ENCODE measurements around the gene VPS33B. TPM values are rescaled to one million over a fixed set of nuclear protein-coding genes. Genes with fewer than 3 reads are reported as not detected.
A peak's percentile ranks its signal among the peaks of the same experiment; 100 is the strongest.

VPS33B gene
- polyA plus RNA-seq, 2 of the 4 experiments (the other 2 are of a cell fraction) = 11.1 to 17.9 TPM

GRCh38 chr15:90994417-90995311 is 27.7 kb downstream of the VPS33B start, which contains the start of gene PRC1 (continued):
- peak; percentile 59 for TF ChIP-seq REST (IDR thresholded peaks at IDR 0.05)

DNA sequence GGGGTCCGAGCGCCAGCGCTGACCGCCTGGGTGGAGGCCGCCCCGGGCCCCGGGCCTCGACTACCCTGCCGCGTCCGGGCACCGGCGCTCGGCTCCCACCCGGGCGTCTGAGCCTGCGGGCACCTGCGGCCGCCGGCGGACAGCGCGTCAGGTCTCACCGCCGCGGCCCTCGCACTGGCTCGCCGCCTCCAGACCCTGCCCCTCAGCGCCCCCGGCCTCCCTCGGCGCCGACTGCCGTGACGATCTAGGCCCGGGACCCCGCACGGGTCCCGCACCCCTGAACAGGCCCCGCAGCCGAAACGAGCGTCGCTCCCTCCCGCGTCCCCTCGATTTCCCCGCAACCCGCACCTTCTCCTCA is 28.4 kb downstream of the VPS33B start:
- H3K4me2 ChIP-seq = peak overlapping the region; percentile 73
- FAIRE-seq (no peak), DNase-seq (ENCODE audit: low read depth in 1 of 2, low spot score in 1 of 2) (no peak), ATAC-seq (peak; percentile 35 to 48)
- H3K27ac ChIP-seq = peak overlapping the region; percentile 94 to 95
- H3K9me3 ChIP-seq = no peaks in the 10 kb centered on the region
- WGBS (ENCODE audit: missing lambda C conversion rate) = under 1% methylated on average over 38 of the region's 50 CpGs
- peaks cover 12% of the 10 kb centered on the region for H3K4me1 ChIP-seq
- POLR2A ChIA-PET = interaction anchor here (0.6 to 1.2 kb wide), 6 partner anchors 17 to 606 kb away, joined by 3 to 5 read pairs (median 3); partner anchors contain the start of genes IQGAP1 and RCCD1
- CTCF ChIA-PET = interaction anchor here (0.8 to 2.8 kb wide), 7 partner anchors 9 to 63 kb away, joined by 3 to 18 read pairs (median 4); partner anchors contain the start of gene HDDC3
- TF ChIP-seq ELK1 (IDR thresholded peaks at IDR 0.05; ENCODE audit: low read depth, low read length) (no peak), TP53 (CRISPR knock-in tag; IDR thresholded peaks at IDR 0.05) (0 out of 2 replicates have a peak, but pooled peaks have one; percentile 43), JUN (IDR thresholded peaks at IDR 0.05) (no peak), EHF (CRISPR knock-in tag; IDR thresholded peaks at IDR 0.05) (no peak), E2F6 (IDR thresholded peaks at IDR 0.05; ENCODE audit: borderline replicate concordance, low read depth) (no peak), HOXB5 (CRISPR knock-in tag; IDR thresholded peaks at IDR 0.05) (peak; percentile 41; the same call in 1 of the 2 replicates), PBX3 (IDR thresholded peaks at IDR 0.05) (no peak), CBX2 (IDR thresholded peaks at IDR 0.05; ENCODE audit: borderline replicate concordance, low read depth) (no peak), EHMT2 (IDR thresholded peaks at IDR 0.05; ENCODE audit: low read depth) (no peak)
- TF ChIP-seq, protein P1, sequence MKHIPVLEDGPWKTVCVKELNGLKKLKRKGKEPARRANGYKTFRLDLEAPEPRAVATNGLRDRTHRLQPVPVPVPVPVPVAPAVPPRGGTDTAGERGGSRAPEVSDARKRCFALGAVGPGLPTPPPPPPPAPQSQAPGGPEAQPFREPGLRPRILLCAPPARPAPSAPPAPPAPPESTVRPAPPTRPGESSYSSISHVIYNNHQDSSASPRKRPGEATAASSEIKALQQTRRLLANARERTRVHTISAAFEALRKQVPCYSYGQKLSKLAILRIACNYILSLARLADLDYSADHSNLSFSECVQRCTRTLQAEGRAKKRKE (CRISPR knock-in tag; IDR thresholded peaks at IDR 0.05; ENCODE audit: low read depth) = 0 out of 2 replicates have a peak, but pooled peaks have one; percentile 33
- TF ChIP-seq, protein P2, sequence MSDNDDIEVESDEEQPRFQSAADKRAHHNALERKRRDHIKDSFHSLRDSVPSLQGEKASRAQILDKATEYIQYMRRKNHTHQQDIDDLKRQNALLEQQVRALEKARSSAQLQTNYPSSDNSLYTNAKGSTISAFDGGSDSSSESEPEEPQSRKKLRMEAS (IDR thresholded peaks at IDR 0.05) = no peak
- peak overlapping the region; percentile 95 for H3K4me3 ChIP-seq
